ENCODE data around the gene CMTM8. TPM values are rescaled to one million over a fixed set of nuclear protein-coding genes. Genes with fewer than 3 reads are reported as not detected.

CMTM8 gene
- total RNA-seq, 1 experiment from 2014 or later: 6.6 TPM

DNA sequence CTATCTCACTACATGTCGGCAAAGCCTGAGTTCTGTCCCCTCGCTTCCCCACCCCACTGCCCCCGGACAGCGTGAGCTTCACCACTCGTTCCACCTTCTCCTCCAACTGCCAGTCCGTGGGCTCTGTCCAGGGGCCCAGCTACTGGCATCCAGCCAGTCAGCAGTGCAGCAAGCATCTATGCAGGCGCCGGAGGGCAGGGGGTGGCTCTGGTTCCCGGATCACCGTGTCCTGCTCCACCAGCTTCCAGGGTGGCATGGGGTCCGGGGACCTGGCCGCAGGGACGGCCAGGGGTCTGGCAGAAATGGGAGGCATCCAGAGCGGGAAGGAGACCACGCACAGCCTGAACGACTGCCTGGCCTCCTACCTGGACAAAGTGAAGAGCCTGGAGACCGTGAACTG is 20.4 kb downstream of the CMTM8 start:
- in situ Hi-C loops (cut with HindIII; ENCODE audit: low sequenced_read_pairs): no loop called here
- no peak for DNase-seq (ENCODE audit: low spot score)

DNA sequence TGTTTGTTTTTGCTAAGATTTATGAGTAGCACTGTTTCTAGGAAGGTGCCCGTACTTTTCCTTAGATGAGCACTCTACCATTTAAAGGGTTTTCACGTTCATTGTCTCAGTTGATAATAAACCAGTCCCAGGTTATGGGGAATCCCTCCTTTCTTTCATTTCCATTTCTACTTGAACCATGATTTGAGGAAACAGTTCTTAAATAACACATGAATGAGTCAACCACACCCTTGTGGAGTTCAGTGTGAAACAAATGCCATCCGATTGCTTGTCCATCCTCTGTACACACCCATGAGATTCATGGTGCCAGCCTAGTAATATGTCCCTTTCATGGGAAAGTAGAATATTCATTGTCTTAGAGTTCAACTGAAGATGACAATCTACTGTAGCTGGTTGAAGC is 23.1 kb downstream of the CMTM8 start:
- in situ Hi-C loops (cut with HindIII; ENCODE audit: low sequenced_read_pairs): no loop called here
- DNase-seq (ENCODE audit: low spot score): no peak

DNA sequence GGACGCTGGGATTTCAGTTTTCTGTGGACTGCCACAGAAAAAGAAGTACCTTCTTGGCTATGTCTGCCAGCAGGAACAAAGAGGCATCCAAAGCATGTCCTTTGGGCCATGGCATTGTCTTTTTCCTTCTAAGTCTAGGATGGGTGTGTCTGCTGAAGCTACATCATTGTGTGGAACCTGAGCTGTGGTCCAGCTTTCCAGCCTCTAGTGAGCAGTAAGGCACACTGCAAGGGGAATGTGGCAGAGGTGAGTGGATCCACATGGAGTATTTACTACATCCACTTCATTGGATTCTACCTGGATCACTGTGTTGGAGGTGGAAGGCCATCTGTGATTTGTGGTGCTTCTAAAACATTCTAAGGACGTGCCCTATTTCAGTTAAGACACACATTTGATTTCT is 23.7 kb downstream of the CMTM8 start:
- in situ Hi-C loops (cut with HindIII; ENCODE audit: low sequenced_read_pairs): no loop called here
- DNase-seq (ENCODE audit: low spot score): no peak

DNA sequence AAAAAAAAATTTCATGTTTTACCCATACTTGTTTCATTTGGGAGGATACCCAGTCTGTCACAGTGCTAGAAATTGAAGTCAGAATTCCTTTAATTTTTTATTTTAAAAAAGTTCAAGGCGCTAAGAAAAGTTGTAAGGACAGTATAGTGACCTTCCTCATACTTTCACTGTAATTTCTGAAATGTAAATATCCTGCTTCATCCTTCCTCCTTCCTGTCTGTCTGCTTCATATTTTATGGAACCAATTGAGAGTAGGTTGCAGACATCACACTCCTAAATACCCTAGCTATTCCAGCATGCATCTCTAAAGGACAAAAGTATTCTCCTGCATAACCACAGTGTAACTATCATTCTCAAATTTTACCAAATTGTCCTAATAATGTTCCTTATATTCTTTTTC is 35.8 kb downstream of the CMTM8 start:
- DNase-seq (ENCODE audit: low spot score): no peak
- in situ Hi-C loops (cut with HindIII; ENCODE audit: low sequenced_read_pairs): no loop called here

DNA sequence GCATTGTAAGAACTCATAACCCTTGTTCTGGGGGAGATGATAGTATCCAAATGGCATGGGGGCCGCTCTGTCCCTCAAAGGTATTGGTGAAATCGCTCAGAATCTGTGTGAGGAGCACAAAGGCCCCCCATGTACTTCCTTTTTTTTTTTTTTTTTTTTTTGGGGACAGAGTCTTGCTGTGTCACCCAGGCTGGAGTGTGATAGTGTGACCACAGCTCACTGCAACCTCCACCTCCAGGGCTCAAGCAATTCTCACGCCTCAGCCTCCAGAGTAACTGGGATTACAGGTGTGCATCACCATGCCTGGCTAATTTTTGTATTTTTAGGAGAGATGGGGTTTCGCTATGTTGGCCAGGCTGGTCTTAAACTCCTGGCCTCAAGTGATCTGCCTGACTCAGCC is 37.0 kb downstream of the CMTM8 start:
- in situ Hi-C loops (cut with HindIII; ENCODE audit: low sequenced_read_pairs): no loop called here

DNA sequence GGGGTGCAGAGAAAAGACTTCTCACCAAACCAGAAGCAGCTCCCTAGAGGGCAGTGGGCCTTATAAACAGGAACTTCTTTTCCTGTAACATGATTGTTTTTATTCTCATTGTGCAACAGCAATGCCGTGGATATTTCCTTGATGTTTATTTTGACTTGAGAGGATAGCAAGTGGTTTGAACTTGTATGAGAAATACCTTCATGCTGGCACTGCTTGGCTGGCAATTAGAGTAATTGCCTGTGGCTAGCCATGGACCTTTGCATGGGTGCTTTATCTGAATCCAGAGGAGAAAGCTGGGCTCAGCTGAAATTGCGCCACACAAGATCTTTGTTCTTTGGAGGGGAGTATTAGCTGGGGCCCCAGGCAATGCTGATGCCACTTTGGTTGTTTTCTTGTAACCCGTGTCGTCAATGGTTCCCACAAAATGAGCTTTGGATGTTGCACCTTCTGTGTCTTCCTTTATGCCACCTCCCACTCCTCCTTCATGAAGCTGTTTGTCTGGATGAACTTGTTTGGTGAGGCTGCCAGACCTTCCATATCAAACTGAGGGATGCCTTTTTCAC is 37.9 kb downstream of the CMTM8 start:
- no peak for DNase-seq (ENCODE audit: low spot score)
- in situ Hi-C loops (cut with HindIII; ENCODE audit: low sequenced_read_pairs): no loop called here

More for the DNA sequence above, 37.0 kb downstream of the CMTM8 start:
- DNase-seq (ENCODE audit: low spot score): no peak

DNA sequence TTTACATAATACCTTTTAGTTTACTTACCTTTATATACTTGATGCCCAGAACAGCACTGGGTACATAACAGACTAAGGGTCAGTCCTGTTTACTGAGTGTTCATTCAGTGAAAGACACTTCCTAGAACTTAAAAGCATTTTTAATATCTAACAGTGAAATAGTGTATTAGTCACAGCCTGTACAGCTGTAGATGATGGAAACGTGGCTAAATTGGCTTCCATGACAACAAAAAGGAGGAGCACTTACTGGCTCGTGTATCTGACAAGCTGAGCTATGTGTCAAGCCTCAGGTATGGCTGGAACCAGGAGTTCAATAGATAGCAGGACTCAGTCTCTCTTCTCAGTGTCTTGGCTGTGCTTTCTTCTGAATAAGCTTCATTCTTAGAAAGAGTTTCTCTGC is 40.2 kb downstream of the CMTM8 start:
- in situ Hi-C loops (cut with HindIII; ENCODE audit: low sequenced_read_pairs): no loop called here
- DNase-seq (ENCODE audit: low spot score): no peak

DNA sequence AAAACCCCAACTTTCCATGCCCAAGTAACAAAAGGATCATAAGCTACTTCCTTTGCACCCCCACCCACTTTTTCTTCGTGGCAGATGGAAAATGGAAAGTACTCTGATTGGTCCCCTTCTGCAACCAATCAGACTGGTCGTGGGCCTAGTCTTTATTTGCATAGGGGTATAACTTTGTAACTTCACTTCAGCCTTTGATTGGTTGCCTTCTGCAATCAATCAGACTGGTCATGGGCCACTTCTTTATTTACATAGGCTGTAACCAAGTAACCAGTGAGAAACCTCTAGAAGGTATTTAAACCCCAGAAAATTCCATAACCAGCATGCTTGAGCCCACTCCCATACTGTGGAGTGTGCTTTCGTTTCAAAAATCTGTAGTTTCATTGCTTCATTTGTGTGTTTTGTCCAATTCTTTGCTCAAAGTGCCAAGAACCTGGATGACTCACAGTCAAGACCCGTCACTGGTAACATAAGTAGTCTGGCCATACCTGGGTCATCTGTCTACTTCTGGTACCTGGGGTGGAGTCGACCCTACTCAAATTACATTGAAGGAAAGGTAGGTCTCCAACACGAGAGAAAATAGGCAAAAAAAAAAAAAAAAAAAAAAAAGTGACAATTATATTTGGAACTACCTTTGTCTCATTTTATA is 41.9 kb downstream of the CMTM8 start:
- DNase-seq (ENCODE audit: low spot score): no peak
- in situ Hi-C loops (cut with HindIII; ENCODE audit: low sequenced_read_pairs): no loop called here

DNA sequence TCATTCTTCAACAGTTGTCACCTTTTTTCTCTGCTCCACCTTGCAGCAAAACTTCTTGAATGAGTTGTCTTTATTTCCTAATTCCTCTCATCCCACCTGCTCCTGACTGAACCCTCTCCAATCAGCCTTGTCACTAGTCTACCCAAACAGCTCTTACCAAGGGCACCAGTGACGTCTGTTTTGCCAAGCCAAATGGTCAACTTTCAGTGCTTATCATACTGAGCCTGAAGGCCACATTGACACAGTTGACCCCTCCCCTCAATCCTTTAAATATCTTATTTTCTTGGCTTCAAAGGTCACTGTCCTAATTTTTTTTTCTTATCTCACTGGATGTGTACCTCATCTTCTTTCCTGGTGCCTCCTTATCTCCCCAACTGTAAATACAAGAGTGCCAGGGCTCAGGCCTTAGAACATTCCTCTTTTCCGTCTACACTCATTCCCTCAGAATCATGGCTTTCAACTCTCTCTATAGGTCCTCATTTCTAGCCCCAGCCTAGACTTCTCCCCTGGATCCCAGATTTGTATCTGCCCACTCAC is 43.2 kb downstream of the CMTM8 start:
- in situ Hi-C loops (cut with HindIII; ENCODE audit: low sequenced_read_pairs): no loop called here
- DNase-seq (ENCODE audit: low spot score): no peak

DNA sequence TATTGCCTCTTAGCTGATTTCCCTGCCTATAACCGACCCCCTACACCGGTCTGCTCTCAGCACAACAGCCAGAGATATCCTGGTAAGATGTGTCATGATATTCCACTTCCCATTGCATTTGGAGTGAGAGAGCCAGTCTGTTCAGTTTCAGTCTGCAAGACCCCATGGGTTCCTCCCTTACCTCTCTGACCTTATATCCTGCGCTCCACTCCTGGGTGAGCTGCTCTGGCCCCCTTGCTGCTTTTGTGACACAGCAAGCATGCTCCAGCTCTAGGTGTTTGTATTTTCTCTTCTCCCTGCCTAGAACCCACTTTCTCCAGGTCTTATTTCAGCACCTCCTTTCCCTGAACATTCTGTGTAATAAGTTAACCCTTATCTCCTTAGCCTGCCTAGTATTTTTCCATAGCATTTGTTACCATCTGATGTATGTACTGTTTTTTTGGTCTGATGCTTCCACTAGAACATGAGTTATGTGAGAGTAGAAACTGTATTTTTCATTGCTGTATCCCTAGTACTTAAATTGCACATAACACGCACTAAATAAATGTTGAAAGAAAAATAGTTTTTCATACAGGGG is 44.2 kb downstream of the CMTM8 start:
- in situ Hi-C loops (cut with HindIII; ENCODE audit: low sequenced_read_pairs): no loop called here
- DNase-seq (ENCODE audit: low spot score): no peak

DNA sequence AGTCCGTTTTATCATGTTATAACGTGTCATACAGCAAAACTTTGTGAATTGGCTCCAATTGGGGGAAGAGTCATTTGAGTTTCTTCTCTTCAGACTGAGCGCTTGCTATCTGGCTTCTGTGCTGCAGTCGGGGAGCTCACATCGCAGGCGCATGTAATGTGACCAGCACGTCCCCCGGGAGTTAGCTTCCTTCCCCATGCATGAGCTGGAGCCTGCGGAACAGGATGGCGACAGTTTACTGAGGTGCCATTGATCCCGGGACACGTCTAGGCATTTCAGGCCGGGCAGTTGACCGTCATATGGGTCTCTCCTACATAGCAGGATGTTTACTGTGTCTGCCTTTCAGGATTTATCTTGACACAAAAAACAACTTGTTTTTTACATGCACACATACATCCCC is 44.8 kb downstream of the CMTM8 start:
- in situ Hi-C loops (cut with HindIII; ENCODE audit: low sequenced_read_pairs): no loop called here
- DNase-seq (ENCODE audit: low spot score): no peak

DNA sequence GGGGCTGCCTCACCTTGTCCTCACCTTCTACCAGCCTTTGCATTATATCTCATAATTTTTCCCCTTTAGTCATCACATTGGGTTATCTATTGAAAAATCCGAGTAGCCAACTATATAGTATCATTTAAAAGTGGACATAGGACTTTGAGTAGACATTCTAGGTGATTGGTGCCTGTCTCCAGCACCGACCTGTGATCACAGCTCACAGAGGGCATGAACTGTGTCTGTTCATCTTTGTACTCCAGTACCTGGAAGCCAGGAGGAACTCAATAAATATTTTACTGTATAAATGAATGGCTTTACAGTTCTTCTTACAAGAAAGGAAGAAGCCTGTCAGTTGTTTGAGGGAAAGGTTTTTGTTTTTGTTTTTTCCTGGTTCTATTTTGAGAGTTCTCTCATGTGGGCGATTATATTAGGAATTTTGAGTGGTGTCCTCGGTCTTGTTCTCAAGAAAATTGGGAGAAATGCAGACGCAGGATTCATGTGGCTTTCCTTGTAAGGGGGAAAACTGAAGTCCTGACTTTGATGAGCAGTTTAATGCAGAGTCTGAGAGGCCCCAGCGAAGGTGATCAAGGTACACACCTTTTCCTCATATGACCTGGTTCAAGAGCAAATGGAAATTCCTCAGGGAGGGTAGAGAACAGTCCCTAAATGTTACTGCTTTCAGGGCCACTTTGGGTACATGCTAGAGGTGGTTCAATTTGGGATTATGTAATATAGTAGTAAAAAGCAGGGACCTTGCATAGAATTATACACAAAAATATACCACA is 46.1 kb downstream of the CMTM8 start:
- DNase-seq (ENCODE audit: low spot score): no peak
- in situ Hi-C loops (cut with HindIII; ENCODE audit: low sequenced_read_pairs): no loop called here

DNA sequence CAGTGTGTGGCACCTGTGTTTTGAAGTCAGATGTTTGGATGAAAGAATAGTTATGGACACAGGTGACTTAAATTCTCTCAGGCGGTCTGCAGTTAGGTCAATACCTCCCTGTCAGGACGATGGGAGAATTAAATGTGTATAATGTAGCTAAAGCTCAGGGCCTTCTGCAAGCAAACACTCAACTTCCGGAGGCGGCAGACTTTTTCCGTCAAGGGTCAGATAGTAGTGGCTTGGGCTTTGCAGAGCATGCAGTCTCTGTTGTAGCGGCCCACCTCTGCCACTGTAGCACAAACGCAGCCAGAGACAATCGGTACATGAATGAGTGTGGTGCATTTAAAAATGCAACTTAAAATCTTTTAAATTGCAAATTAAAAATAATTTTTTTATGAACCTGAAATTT is 47.4 kb downstream of the CMTM8 start:
- in situ Hi-C loops (cut with HindIII; ENCODE audit: low sequenced_read_pairs): no loop called here
- no peak for DNase-seq (ENCODE audit: low spot score)

DNA sequence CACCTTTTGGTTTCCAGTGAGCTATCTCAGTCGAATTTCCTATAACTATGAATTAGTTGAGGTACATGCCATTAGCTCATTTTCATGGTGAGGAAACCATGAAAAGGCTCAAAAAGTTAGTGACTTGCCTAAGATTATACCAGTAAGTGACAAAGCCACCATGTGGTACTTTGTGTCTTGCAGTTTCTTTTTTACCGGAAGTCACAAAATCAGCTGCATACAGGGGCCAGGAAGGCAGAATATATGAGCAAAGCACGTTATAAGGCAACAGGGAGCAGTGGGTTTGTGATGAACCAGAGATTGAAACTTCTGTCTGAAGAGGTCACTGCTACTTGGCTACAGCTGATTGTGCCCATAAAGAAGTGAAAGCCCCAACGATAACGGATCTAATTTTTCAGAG is 50.3 kb downstream of the CMTM8 start:
- in situ Hi-C loops (cut with HindIII; ENCODE audit: low sequenced_read_pairs): no loop called here
- DNase-seq (ENCODE audit: low spot score): no peak

DNA sequence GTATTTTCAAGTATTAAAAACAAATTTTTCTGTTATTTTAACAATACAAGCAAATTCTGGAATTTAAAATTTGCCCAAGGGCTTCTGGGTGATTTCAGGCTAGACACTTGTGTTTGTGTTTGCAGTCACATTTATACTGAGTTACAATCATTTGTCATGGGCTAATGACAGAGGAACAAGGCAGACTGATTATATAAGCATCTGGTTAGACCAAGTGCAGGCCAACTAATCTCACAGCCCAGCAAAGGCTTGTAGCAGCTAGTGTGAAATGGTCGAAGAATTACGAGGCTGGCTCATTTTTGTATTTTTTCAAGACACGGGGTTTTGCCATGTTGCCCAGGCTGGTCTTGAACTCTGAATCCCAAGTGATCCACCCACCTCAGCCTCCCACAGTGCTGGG is 52.1 kb downstream of the CMTM8 start:
- in situ Hi-C loops (cut with HindIII; ENCODE audit: low sequenced_read_pairs): no loop called here
- peak; percentile 29 for DNase-seq (ENCODE audit: low spot score)

DNA sequence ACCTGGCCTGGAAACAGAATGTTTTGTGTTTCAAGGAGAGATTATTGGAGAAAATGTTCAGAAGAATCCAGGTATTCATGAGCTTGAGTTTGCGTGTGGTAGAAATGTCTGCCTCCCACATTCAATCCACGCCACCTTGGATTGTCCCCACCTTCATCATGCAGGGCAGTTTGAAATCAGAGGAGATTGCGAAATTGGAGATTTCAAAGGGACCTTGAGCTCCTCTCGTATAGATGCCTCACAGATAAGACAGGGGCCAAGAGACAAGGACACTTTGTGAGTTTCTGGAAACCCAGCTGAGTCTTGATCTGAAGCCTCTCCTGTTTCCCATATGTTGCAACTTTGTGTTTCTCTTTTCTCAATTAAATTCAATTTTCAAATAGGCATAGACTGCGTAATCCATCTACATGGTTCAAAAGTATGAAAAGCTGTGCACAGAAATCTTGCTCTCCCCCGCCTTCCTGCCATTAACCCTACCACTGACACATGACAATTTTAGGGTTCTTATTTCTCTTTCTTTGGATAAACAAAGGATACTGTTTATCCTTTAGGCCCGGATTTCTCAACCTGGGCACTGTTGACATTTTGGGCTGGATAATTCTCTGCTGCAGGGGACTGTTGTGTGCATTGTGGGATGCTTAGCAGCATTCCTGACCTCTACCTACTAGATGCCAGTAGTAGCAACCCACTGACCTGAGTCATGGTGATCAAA is 53.8 kb downstream of the CMTM8 start:
- no peak for DNase-seq (ENCODE audit: low spot score)

DNA sequence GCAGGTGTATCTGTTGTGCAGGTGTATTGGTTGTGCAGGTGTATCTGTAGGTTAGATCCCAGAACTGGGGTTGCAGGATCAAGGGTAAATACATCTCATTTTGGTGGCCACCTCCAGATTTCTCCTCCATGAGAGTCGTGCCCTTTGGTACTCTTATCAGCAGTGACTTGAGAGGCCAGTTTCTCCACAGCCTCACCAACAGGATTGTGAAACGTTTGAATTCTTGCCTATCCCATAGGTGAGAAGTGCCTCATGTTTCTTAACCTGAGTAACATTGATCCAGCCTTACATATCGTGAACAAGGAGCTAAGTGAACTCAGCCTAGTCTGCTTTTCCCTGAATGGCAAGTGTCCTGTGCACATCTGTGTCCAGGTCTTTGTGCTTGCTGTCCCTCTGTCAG is 55.4 kb downstream of the CMTM8 start:
- in situ Hi-C loops (cut with HindIII; ENCODE audit: low sequenced_read_pairs): no loop called here
- DNase-seq (ENCODE audit: low spot score): no peak

More for the DNA sequence above, 53.8 kb downstream of the CMTM8 start:
- in situ Hi-C loops (cut with HindIII; ENCODE audit: low sequenced_read_pairs): no loop called here

DNA sequence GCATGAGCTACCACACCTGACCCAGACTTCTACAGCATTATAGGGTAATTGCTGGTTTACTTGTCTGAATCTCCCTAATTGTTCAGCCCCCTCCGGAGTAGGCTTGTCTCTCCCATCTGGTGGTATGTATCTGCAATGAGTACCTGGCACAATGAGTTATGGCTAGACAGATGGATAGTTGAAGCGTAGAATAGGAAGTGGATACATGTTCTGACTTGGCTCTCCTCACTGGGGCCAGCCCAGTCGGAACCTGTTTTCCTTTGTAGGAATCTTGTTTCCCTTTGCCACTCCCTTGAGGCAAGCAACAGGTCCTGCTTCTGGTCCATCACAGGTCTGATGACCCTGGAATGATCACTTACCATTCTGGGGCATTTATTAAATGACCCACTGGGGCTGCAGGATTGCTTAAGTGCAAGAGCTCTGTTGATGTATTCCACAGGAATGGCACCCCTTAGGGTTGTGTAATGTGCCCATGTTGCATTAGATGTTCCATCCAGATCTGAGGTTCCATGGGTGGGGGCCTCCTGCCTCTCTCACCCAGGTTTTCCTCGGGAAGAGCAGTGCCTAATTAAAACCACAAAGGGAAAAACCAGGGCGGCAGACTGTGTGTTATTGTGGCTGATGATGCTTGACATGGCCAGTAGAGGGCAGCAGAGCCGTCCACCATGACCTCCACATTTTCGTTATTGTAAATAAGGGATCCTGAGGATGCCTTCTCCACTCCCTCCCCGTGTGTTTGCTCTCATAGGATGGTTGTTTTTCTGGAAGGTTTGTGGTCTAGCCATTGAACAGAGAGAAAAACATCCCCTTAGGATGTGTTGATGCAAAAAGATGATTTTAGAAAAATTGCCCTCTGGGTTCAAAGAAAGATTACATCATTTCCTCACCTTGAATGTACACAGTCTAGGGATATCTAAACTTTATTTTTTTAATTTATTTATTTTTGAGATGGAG is 58.0 kb downstream of the CMTM8 start:
- in situ Hi-C loops (cut with HindIII; ENCODE audit: low sequenced_read_pairs): no loop called here
- DNase-seq (ENCODE audit: low spot score): peak; percentile 88

Data from G401 (cell line).